ENCODE data around the gene DOK4. TPM values are rescaled to one million over a fixed set of nuclear protein-coding genes. Genes with fewer than 3 reads are reported as not detected.

Gene DOK4
- total RNA-seq, 2 experiments from 2014 or later = 2.4 to 2.9 TPM

- ChIA-PET CTCF (no interaction called here), POLR2A (interaction anchor here (1.0 to 1.3 kb wide), 2 partner anchors 16 to 54 kb away, joined by 3 read pairs; no protein-coding TSS in a partner anchor)
- H3K9me3 Mint-ChIP-seq = no peaks in the 10 kb centered on the region
- H3K36me3 Mint-ChIP-seq (ENCODE audit: low read depth) = peaks cover 5% of the 10 kb centered on the region
- intact Hi-C loops (cut with DNase I, micrococcal nuclease) = no loop called here
- Histone ChIP-seq H3K27me3 (ENCODE audit: control insufficient read depth in 1 of 2, insufficient read depth in 2 of 2, low read length in 2 of 2) (no peaks in the 10 kb centered on the region), H3K27ac (ENCODE audit: low read depth in 1 of 2, low read length in 2 of 2) (no peak overlapping the region), H3K36me3 (ENCODE audit: insufficient read depth, low read length) (no peaks in the 10 kb centered on the region), H3K4me3 (ENCODE audit: low read length) (no peak overlapping the region), H3K9me3 (ENCODE audit: control insufficient read depth in 1 of 2, insufficient read depth in 1 of 2, low read length in 2 of 2) (no peaks in the 10 kb centered on the region), H3K4me1 (ENCODE audit: insufficient read depth, low read length) (peaks cover 31% of the 10 kb centered on the region)
- no peak for DNase-seq
- ATAC-seq (ENCODE audit: poor library complexity) = no peak
- H3K27me3 Mint-ChIP-seq = no peaks in the 10 kb centered on the region
- no peak for TF ChIP-seq CTCF (IDR thresholded peaks at IDR 0.05)
- H3K4me1 Mint-ChIP-seq (ENCODE audit: low read depth) = peaks cover 27% of the 10 kb centered on the region
- H3K4me3 Mint-ChIP-seq = no peak overlapping the region
- H3K27ac Mint-ChIP-seq = no peak overlapping the region
Observed at GRCh38 chr16:57480754-57481230, 5.5 kb downstream of the DOK4 start.

DNA sequence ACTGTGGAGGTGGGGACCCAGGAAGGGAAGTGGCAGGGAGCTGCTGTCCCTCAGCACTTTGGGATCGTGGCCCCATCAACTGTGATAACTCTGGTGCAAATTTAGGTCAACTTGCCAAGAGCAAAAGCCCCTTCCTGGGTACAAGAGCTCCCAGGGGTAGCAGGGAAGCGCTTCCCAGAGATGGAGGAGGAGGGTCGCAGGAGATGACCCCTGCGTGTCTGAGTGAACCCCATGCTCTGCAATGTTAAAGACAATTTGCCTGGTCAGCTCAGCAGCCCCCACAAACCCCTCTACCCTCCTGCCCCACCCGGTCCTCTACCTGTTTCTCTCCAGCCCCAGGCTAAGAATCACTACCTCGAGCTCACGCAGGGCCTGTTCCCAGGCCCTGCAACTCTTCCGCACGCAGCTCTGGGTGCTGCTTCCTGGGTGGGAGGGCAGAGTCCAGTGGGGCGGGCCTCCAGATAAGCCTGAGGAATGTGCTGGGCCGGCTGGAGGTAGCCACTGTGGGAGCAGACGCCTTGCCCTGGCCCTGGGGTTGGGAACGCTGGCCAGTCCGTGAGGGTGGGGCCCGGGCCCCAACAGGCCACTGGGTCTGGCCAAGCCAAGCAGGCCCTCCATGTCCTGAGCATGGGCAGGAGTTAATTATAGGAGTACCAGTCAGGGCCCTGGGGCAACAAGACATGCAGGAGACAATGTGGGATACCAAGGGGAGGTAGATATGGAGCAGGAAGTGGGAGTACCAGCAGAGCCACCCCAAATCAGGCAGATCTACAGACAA lies 6.1 kb downstream of the DOK4 start:
- Histone ChIP-seq H3K4me3 (ENCODE audit: low read length) (no peak overlapping the region), H3K27ac (ENCODE audit: low read depth in 1 of 2, low read length in 2 of 2) (no peak overlapping the region), H3K36me3 (ENCODE audit: insufficient read depth, low read length) (no peaks in the 10 kb centered on the region), H3K9me3 (ENCODE audit: control insufficient read depth in 1 of 2, insufficient read depth in 1 of 2, low read length in 2 of 2) (no peaks in the 10 kb centered on the region), H3K4me1 (ENCODE audit: insufficient read depth, low read length) (peaks cover 28% of the 10 kb centered on the region), H3K27me3 (ENCODE audit: control insufficient read depth in 1 of 2, insufficient read depth in 2 of 2, low read length in 2 of 2) (no peaks in the 10 kb centered on the region)
- H3K27ac Mint-ChIP-seq = no peak overlapping the region
- H3K27me3 Mint-ChIP-seq = no peaks in the 10 kb centered on the region
- ChIA-PET CTCF (no interaction called here), POLR2A (interaction anchor here (1.0 to 1.3 kb wide), 2 partner anchors 15 to 54 kb away, joined by 3 read pairs; no protein-coding TSS in a partner anchor)
- no peak for TF ChIP-seq CTCF (IDR thresholded peaks at IDR 0.05)
- DNase-seq (no peak), ATAC-seq (ENCODE audit: poor library complexity) (no peak)
- no peaks in the 10 kb centered on the region for H3K9me3 Mint-ChIP-seq
- peaks cover 6% of the 10 kb centered on the region for H3K36me3 Mint-ChIP-seq (ENCODE audit: low read depth)
- H3K4me3 Mint-ChIP-seq = no peak overlapping the region
- peaks cover 23% of the 10 kb centered on the region for H3K4me1 Mint-ChIP-seq (ENCODE audit: low read depth)
- intact Hi-C loops (cut with DNase I, micrococcal nuclease) = loop anchor here in 1 of 2 experiments (5.0 kb wide), 1 partner anchor 647 kb away; the partner anchor contains the start of gene CFAP20

GRCh38 chr16:57479205-57479975 lies 6.9 kb downstream of the DOK4 start:
- Mint-ChIP-seq H3K4me1 (ENCODE audit: low read depth) (peaks cover 15% of the 10 kb centered on the region), H3K9me3 (no peaks in the 10 kb centered on the region), H3K27me3 (no peaks in the 10 kb centered on the region), H3K36me3 (ENCODE audit: low read depth) (peaks cover 6% of the 10 kb centered on the region), H3K4me3 (no peak overlapping the region), H3K27ac (no peak overlapping the region)
- intact Hi-C loops (cut with DNase I, micrococcal nuclease) = loop anchor here in 1 of 2 experiments (5.0 kb wide), 1 partner anchor 648 kb away; the partner anchor contains the start of gene CFAP20
- ChIA-PET POLR2A (no interaction called here), CTCF (no interaction called here)
- no peaks in the 10 kb centered on the region for H3K9me3 ChIP-seq (ENCODE audit: control insufficient read depth in 1 of 2, insufficient read depth in 1 of 2, low read length in 2 of 2)
- H3K27ac ChIP-seq (ENCODE audit: low read depth in 1 of 2, low read length in 2 of 2) = no peak overlapping the region
- no peak for TF ChIP-seq CTCF (IDR thresholded peaks at IDR 0.05)
- ATAC-seq (ENCODE audit: poor library complexity) (no peak), DNase-seq (no peak)
- no peaks in the 10 kb centered on the region for H3K36me3 ChIP-seq (ENCODE audit: insufficient read depth, low read length)
- no peak overlapping the region for H3K4me3 ChIP-seq (ENCODE audit: low read length)
- H3K27me3 ChIP-seq (ENCODE audit: control insufficient read depth in 1 of 2, insufficient read depth in 2 of 2, low read length in 2 of 2) = no peaks in the 10 kb centered on the region
- H3K4me1 ChIP-seq (ENCODE audit: insufficient read depth, low read length) = peaks cover 21% of the 10 kb centered on the region

Data from CD4-positive, alpha-beta T cell (primary cell).